GM03348 (cell line): ENCODE data around the gene SNRPA1.

Experiments used
- DNase-seq: peaks from one replicate; pipeline ENCODE4 v3.0.0; 2012; ENCODE audit warnings: low spot score

Gene SNRPA1

DNA sequence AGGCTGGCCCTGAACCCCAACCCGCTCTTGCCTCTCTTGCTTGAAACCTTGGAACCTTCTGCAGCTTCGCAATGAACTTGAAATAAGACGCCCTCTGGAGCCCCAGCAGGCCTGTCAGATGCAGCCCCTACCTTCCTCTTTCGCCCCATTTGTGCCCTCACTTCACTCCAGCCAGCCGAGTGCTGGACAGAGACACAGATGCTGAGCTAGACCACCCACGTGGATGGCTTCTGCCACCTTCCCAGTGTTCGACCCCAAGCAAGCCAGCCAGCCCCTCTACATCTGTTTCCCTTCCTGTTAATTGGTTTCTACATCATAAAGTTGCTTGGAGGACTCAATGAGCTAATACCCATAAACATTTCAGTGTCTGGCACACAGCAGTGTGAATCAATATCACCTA lies 23.8 kb upstream of the SNRPA1 start:
- no peak for DNase-seq

DNA sequence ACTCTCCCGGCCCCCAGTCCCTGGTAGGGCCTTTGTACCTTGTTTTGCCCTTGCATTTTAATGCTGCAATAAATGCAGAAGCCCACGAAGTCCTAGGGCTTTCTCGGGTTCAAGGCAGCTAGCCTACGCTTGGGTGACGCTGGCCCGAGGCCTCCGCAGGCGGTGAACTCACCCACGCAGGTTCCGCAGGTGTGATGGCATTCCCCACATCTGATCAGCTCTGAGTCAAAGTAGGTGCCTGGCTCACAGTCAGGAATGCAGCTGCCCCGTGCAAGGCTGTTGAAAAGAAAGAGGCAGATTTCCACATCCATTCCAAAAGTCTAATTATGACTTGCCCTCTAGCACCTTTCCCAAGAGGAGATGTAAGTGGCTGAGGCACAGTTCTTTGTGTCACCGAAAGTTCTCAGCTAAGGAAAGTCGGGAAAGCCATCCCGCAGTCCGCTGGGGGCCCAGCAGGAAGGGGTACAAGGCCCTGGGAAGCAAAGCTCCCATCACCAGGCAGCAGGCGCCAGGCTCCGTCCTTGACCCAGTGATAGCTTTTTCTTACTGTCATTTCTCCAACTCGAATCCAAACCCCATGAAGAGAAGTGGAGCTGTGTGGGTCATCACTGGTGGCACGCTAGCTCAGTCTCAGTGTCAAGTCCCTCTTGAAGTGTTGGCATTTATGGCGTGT lies 23.2 kb upstream of the SNRPA1 start:
- no peak for DNase-seq

- DNase-seq = no peak
Observed at GRCh38 chr15:101317336-101317872, 22.4 kb upstream of the SNRPA1 start.

DNA sequence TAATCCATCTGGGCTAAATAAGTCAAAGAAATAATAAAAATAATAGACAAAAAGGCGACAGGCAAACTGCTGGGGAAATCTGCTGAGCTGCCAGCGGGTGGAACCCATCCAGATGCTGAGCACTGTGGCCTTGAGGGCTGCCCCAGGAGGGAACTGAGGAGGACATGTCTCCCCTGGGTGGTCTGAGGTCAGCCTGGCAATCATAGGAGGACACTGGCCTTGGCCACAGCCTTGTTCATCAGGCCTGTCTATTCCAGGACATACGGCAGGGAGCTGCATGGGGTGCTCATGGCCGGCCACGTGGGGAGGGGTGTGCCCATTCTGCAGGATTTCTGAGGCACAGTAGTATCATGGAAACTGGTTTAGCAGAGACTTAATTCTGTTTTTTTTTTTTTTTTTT lies 21.5 kb upstream of the SNRPA1 start:
- DNase-seq = no peak

DNA sequence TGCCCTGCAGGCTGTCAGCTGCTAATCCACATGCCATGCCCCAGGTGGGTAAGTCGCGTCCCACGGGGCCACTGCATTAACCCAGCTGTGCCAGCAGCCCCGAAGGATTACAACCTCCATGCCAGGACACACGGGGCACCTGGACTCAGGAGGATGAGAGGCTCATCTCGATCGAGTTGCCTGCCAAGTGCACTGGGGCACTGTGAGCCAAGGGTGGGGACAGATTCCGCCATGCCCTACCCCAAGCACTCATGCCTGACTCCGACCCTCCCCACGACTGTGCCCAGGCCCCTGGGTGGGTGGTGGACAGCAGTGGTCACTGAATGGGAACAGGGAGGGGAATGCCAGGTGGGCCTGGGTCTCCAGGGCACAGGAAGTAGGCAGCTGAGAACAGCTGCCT lies 20.7 kb upstream of the SNRPA1 start:
- DNase-seq = no peak

DNA sequence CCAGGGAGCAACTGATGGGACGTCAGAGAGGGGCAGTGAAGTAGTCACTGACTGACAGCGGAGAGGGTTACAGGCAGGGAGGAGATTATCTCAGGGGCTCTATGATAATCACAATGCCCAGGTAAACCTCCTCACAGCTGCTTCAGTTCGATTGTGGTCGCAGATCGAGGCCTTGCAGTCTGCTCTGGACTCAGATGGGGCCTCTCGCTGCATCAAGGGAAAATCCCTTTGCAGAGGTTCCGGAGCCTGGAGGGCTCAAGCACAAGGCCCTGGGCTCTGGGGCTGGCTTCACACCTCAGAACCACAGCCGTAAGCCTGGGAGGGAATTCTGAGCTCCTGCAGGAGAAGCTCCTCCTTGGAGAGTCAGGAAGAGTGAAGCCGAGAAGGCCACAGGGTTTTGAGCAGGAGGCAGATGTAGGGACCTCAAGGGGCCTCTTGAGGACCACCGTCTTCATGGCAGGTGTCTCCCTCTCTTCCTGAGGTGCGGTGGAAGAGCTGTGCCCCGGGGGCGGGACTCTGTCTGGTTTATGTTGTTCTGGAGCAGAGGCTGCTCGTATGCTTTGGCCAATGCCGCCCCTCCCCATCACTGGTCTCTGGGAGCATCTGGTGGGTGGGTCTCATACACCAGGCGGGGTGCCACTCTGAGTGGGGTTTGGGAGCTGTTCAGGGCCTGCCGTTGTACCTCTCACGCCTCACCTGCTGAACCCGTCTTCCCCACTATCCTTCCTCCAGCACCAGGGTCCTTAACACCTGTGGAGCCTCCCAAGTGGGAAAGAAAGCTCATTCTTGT lies 19.5 kb upstream of the SNRPA1 start:
- no peak for DNase-seq

DNA sequence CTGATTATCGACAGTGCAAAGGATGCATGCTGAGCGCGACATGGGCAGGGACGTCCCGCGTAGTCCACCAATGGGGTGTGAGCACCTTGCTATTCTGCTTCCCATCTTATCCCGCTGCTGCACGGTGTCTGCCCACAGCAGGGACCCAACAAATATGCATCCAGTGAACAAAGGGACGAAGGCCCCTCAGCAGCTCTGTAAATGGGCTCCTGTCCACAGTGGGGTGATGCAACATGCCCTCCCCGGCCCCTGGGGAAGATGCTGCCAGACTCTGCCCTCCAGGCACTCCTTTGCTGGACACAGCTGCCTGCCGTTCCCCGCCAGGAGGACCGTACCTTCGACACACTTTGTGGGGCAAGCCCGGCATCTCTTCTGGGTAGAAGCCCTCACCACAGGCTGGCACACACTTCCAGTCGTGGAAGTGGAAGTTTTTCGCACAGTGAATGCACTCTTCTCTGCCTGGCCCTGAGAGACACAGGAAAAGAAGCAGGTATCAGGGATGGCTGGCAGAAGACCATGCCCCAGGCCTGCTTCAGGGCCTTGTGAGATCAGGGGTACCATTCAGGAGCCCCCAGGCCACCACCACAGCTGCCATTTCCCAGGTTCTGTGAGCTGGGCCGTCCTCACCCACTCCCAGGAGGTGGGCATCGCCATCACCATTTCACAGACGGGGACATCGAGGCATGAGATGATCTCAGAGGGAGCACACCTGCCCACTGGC lies 18.2 kb upstream of the SNRPA1 start:
- no peak for DNase-seq

GRCh38 chr15:101310508-101310907 lies 15.5 kb upstream of the SNRPA1 start:
- DNase-seq = no peak

GRCh38 chr15:101310161-101310480 lies 15.1 kb upstream of the SNRPA1 start:
- no peak for DNase-seq

DNA sequence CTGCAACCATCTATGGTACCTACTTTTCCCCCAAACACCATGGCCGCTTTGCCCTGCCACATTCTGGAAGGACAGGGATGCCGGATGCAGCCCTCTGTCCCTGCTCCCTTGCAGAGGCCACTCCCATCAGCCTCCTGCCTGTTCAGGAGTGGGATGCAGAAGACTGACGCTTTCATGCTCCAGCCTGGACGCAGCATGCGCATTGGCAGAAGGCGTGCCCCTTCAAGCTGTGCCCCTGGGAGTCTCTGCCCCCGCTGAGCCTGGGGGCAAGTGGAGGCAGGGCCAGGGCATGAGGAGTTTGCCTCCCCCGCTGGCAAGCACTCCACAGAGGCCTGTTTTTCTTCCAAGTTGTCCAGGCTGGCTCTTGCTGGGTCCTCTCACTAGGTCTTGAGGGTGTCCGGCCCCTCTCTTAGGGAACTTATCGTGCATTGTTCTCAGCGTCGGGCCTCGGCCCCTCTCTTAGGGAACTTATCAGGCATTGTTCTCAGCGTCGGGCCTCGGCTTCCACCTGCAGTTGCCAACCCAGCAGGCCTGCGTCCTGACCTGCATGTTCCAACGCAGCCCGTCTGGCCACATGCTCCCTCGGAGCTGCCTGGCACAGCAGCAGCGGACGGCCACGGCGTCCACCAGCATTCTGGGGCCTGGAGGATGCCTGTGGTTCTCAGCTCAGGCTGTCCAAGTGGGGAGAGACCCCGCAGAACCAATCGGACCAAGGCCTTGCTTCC lies 14.6 kb upstream of the SNRPA1 start:
- no peak for DNase-seq

DNA sequence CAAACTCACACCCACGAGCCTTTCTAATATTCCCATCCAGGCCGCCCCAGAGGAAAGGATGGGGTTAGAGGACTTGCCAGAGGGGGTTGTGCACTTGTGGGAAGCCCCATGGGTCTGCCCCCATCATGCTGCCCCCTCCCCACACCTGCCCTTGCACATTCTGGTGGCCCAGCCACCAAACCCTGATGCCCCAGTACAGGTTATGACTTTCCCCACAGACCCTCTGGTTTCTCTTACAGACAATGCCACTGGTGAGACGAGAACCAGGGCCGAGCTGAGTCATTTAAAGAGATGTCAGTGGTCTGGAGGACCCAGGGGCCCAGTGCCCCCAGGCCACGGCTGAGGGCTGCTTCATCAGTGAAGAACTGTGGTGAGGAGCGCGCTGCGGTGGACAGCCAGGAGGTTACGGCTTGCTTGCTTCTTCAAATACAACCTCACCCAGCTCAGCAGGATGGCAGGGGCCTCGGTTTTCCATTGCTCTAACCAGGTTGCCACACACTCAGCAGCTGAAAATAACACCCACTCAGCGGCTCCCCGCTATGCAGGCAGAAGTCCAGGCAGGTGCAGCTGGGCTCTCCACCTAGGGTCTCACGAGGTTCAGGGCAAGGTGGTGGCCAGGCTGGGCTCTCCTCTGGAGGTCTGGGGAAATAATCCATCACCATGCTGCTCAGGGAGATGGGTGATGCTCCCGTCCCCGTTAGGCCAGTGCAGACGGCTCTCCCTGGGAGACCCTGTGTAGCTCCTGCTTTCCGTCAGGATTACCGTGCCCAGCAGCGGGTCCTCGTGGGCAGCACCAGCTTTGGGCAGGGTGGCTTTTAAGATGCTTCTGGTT lies 13.8 kb upstream of the SNRPA1 start:
- DNase-seq = no peak

GRCh38 chr15:101307897-101308603 lies 13.0 kb upstream of the SNRPA1 start:
- no peak for DNase-seq

DNA sequence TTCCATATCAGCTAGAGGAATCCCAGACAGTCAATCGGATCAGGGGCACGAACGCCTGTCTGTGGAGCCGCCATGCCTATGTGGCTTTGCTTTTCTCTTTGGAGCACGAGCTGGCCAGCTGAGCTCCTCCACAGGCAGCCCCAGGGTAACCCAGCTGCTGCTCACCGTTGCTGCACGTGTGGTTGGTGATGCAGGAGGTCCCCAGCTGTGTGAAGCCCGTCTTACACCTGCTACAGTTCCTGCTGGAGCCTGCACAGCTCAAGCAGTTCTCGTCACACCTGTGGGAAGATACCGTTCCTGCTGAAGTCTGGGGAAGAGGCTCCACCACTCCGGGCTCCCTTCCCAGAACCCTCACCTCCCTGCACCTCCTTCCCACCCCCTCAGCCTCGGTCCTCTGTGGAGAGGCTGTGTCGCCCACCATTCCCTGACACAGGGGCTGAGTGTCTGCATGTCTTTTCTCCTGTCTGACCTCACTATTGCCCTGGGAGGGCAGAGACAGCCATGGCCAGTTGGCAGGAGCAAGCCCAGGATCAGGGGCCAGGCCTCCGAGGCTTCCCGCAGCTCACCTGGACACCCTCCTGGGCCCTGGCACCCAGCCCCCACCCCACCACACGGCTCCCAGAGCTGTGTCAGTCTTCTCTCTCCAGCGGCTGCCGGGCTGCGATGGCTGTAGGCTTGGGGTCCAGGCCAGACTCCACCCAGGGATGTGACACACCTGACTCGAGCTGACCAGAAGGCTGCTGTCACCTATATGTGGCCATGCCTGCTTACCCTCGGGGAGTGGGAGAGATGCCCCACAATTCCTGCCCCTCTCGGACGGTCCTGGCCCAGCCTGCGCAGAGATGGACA lies 12.2 kb upstream of the SNRPA1 start:
- no peak for DNase-seq

DNA sequence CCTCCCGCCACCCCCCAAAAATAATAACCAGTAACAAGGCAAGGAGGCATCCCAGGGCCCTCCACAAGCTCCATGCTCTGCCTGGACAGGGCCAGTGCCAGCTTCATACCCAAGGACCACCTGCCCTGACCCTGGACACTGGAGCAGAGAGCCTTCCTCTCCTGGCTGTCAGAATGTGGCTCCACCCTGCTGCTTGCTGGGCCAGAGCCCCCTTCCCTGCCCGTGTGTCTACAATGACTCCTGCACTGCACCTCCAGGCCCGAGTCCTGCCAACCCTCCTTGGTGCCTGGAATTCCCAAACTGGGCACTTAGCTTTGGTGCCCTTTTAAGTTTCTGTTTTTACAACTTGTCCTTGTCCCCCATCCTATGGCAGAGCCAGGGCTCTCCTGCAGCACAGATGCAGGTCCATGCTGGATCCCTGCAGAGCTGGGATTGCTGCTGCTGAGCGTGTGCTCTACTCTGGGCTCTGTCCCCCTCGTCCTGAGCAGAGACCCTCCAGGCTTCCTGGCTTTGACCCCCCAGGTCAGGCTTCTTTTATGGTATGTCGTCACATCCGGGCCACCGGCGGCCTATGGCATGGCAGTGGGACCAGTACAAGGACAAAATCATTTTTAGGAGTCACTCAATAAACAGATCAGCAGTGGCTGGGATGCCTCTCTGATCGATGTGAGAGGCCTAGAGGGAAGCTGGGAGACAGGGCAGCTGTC lies 11.4 kb upstream of the SNRPA1 start:
- no peak for DNase-seq

GRCh38 chr15:101305820-101306255 lies 10.8 kb upstream of the SNRPA1 start:
- no peak for DNase-seq

GRCh38 chr15:101303408-101303807 lies 8.4 kb upstream of the SNRPA1 start:
- no peak for DNase-seq

GRCh38 chr15:101296418-101297405 lies 1.7 kb upstream of the SNRPA1 start:
- DNase-seq = no peak
